ENCODE data around the gene QPCTL.

GRCh38 chr19:45655073-45655472, 37.4 kb upstream of the QPCTL start:
- TF ChIP-seq DPF2 (CRISPR knock-in tag; IDR thresholded peaks at IDR 0.05; ENCODE audit: borderline replicate concordance, low read depth) (no peak), FOXK2 (IDR thresholded peaks at IDR 0.05) (no peak), PAX8 (CRISPR knock-in tag; IDR thresholded peaks at IDR 0.05; ENCODE audit: borderline replicate concordance) (no peak), ZNF580 (CRISPR knock-in tag; IDR thresholded peaks at IDR 0.05; ENCODE audit: borderline replicate concordance, low read depth) (no peak), EHMT2 (IDR thresholded peaks at IDR 0.05; ENCODE audit: borderline replicate concordance, low read depth, low read length) (no peak)
